Activated CD4-positive, alpha-beta T cell treated with anti-CD3 and anti-CD28 coated beads for 24 hours (primary cell): ENCODE results near the gene EIF3F.

ENCODE experiments used
- DNase-seq, 2 donors: peaks; one replicate each; pipeline ENCODE4 v3.0.0-alpha.2; 2020; ENCODE audit warnings: low read depth in 2 of 2

Gene EIF3F

GRCh38 chr11:7994581-7995278, 7.6 kb downstream of the EIF3F start:
- DNase-seq: no peak

GRCh38 chr11:7999795-8000194, 12.7 kb downstream of the EIF3F start:
- DNase-seq: no peak

DNA sequence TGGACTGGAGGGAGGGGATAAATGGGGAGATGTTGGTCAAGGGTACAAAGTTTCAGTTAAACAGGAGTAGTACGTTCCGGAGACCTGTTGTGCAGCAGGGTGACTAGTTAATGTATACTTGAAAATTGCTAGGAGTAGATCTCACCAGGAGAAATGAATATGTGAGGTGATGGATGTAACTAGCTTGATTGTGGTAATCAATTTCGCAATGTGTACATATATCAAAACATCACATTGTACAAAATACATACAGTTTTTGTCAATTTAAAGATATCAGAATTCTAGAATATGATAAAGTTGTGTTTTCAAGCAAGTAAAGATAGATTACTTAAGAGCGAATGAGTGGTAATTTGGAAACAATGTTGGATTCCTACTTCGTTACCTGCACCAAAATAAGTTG, 13.3 kb downstream of the EIF3F start:
- no peak for DNase-seq

- no peak for DNase-seq
Observed at GRCh38 chr11:8002676-8003075, 15.5 kb downstream of the EIF3F start.

- DNase-seq: no peak
Observed at GRCh38 chr11:8003187-8003586, 16.1 kb downstream of the EIF3F start.

DNA sequence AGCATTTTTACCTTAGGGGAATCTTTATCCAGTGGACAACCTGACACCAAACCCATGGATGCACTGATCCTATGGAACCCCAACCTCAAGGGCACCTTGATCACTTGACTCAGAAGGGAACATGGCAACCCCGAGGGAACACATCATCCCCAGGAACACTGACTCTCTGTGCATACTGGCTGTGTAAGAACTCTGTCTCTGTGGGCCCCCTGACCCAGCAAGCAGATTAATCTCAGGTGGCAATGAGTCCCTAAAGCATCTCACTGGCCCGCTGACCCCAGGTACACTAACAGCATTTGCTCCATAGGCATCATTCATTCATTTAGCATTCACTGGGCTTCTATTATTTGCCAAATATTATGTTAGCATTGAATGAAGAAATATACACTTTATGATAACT, 16.9 kb downstream of the EIF3F start:
- no peak for DNase-seq

DNA sequence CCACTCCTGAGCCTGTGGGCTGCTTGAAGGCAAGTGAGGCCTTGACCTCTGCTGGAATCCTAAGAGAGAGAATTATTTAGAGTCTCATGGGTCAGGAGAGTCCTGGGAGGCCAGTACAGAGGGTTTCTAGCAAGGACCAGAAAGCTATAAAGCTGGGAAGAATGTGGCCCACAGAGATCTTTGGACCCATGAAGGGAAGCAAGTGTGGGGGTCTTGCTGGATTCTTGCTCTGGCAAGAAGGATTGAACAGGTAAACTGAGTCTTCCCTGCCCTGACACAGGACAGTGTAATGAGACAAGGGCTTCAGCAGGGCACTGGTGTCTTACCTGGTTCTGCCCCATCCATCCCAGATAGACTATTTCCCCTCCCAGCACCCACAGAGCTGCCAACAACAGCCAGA, 18.4 kb downstream of the EIF3F start:
- DNase-seq: no peak

DNA sequence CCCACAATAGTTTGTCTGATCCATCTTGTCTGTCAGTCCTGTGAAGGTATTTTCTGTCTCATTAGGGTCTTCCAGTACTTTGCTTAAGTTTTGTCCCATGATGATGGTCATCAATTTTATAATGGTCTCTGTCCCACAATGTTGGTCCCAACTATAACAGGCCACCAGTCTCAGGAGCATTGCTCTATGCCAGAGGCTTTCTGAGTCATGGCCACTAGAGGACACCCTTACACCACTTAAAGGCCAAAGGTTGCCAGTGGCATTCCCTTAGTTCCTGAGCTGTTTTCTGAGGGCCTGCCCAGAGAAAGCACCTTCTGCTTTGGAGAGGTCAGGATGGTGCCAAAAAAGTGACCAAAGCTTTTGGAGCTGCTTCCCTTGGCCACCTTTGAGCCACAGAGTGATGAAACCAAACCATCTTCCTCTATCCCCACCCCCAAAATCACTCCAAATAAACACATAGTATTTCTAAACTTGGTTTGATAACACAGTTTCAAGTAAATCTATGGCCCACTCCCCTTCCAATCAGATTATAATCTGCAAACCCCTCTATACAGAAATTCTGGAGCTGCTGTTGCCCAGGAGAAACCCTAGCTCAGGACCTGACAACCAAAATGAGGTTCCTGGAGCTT, 19.3 kb downstream of the EIF3F start:
- DNase-seq: peak in 1 of 2 donors; percentile 31

- DNase-seq: no peak
Observed at GRCh38 chr11:8008212-8008611, 21.1 kb downstream of the EIF3F start.

- no peak for DNase-seq
Observed at GRCh38 chr11:8009856-8010255, 22.7 kb downstream of the EIF3F start.

DNA sequence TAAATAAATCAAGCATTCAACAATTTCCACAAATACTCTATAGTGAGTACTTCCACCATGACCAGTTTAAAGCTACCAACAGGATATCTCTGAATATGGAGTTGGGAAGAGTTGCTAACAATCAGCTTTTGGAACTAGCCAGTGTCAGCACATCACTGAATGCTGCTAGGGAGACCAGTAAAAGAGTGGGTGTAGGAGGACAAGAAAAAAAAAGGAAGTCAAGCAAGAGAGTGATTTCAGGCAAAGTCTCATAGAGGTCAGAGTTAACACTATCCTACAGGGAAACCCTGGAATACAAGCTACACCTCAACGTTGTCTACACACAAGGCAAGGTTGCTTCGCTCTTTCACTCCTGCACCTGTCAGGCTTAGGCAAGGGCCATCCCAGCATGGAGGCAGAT, 24.2 kb downstream of the EIF3F start:
- DNase-seq: no peak

DNA sequence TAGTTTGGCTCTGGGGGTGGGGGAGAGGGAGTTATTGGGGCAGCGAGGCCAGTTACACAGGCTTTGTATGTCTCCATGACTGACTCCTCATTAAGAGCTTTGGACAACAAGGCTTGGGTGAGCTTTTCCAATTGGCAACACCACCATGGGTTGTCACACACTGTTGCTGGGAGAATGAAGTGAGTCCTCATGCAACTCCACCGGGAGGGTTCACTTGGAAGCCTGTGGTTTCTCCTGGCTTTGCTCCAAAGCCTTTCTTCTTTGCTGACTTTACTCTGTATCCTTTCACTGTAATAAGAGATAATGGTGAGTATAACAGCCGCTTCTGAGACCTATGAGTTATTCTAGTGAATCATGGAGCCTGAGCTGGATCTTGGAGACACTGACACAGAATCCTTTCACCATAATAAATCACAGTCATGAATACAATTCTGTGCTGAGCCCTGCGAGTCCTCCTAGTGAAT, 24.9 kb downstream of the EIF3F start:
- DNase-seq: no peak

GRCh38 chr11:8013833-8014232, 26.7 kb downstream of the EIF3F start:
- DNase-seq: no peak

- DNase-seq: no peak
Observed at GRCh38 chr11:8015753-8016239, 28.7 kb downstream of the EIF3F start.

GRCh38 chr11:8016440-8016839, 29.3 kb downstream of the EIF3F start:
- no peak for DNase-seq

GRCh38 chr11:8017071-8017470, 29.9 kb downstream of the EIF3F start:
- no peak for DNase-seq

- no peak for DNase-seq
Observed at GRCh38 chr11:8017894-8018483, 30.9 kb downstream of the EIF3F start.

DNA sequence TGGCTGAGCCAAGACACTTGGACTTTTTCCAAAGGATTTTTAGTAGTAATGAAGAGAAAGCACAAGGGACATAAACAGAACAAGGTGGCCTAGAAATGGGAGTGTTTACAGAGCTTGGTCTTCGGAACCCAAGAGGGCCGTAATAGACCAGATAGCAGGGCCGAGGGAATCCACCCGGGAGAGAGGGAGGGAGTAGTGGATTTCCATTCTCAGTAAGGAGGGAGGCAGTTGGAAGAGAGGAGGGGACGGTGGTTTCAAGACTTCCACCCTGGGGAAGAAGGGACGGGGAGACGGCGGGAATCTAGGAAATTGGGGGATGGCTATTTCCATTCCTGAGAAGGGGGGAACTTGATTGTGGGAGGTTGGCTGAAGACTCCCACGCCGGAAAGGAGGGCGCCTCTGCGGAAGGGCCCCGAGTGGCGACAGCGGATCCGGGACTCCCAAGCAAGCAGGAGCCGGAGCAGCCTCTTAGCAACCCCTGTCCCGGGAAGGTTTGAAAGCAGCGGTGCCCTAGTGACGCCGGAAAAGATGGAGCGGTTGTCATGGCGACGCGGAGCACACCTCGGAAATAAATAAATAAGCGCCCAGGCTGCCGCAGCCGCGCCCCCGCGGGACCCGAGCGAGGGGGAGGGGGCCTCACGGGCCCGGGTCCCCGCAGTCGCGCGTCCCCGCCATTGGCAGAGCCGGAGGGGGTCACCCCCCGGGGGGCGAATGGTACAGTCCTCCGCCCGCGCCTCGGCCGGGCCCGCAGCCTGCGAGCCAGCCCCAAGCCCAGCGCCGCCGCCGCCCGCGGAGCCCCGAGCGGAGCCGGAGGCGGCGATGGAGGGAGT, 31.6 kb downstream of the EIF3F start:
- DNase-seq: peak; percentile 24 to 39

GRCh38 chr11:8019314-8020243, 32.4 kb downstream of the EIF3F start:
- peak in 1 of 2 donors; percentile 21 for DNase-seq

DNA sequence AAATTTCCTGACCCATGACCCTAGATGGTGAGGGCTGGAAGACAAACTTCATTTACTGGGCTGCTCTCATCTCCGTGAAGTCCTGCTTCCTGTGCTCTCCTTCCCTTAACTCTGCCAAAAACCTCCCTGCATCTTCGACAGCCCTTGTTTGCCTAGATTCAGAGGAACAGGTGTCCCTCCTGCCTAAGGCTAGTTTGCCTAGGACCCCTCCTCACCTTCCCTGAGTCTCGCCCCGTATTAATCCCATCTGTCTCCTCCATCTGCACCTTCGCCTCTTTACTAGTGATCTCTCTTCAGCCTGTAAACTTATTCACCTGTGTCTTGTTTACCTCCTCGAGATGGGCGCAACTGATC, 33.1 kb downstream of the EIF3F start:
- DNase-seq: no peak

DNA sequence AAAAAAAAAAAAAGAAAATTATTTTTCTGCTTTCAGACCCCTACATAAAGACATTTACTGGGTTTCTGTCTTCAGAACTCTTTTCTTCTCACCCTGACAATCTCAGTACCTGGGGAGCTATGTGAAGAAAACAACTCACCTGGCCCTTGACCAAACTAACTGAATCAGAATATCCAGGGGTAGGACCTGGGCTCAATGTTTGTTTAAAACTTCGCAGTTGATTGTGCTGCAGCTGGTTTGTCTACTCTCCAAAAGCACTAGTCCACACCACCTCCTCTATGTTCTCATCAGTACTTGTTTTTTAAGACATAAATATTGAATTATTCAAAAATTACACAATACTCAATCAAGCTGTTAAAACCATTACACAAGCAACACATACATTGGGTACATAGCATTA, 34.8 kb downstream of the EIF3F start:
- DNase-seq: no peak
